Liver (tissue), 9 donors: Measurements from ENCODE around the gene HIVEP2. TPM values are rescaled to one million over a fixed set of nuclear protein-coding genes. Genes with fewer than 3 reads are reported as not detected.

ENCODE experiments used
- DNase-seq: peaks from one replicate; pipeline ENCODE4 v3.0.0-alpha.2; 2017; ENCODE audit warnings: low spot score
- H3K27ac ChIP-seq, 2 donors: one replicate each; pipeline ENCODE4 v1.7.0; 2013; ENCODE audit warnings: inconsistent platforms in 2 of 2, low read length in 2 of 2, control low read depth in 1 of 2, low read depth in 1 of 2, mild to moderate bottlenecking in 1 of 2
- H3K27me3 ChIP-seq, 4 donors: one replicate each; pipeline versions ENCODE4 v1.6.1 to v1.7.0; 2013; ENCODE audit warnings: low read length in 3 of 4, inconsistent platforms in 1 of 4, mild to moderate bottlenecking in 1 of 4, moderate library complexity in 1 of 4; ENCODE audit not compliant: control insufficient read depth in 4 of 4, insufficient read depth in 4 of 4
- H3K36me3 ChIP-seq, 4 donors: one replicate each; pipeline versions ENCODE4 v1.6.1 to v1.7.0; 2013; ENCODE audit warnings: low read length in 3 of 4, mild to moderate bottlenecking in 3 of 4, low read depth in 1 of 4, moderate library complexity in 1 of 4; ENCODE audit not compliant: control insufficient read depth in 4 of 4, insufficient read depth in 3 of 4
- H3K4me1 ChIP-seq, 4 donors: one replicate each; pipeline versions ENCODE4 v1.6.1 to v1.7.0; 2013; ENCODE audit warnings: low read length in 3 of 4, mild to moderate bottlenecking in 3 of 4, moderate library complexity in 1 of 4; ENCODE audit not compliant: control insufficient read depth in 4 of 4, insufficient read depth in 4 of 4
- H3K4me3 ChIP-seq, 3 donors: one replicate each; pipeline versions ENCODE4 v1.6.1 to v1.7.0; 2013; ENCODE audit warnings: low read length in 3 of 3, control low read depth in 1 of 3, low read depth in 1 of 3, mild to moderate bottlenecking in 1 of 3
- H3K9ac ChIP-seq, 2 donors: one replicate each; pipeline ENCODE4 v1.7.0; 2013; ENCODE audit warnings: low read length in 2 of 2, mild to moderate bottlenecking in 2 of 2, moderate library complexity in 2 of 2, control low read depth in 1 of 2, low read depth in 1 of 2
- H3K9me3 ChIP-seq, 4 donors: one replicate each; pipeline versions ENCODE4 v1.6.1 to v1.7.0; 2013; ENCODE audit warnings: low read length in 3 of 4; ENCODE audit not compliant: control insufficient read depth in 4 of 4
- ATF3 ChIP-seq: IDR thresholded peaks from 2 replicates; pipeline ENCODE4 v1.6.1; 2016; ENCODE audit warnings: antibody characterized with exemption
- CTCF ChIP-seq: fragments of 150-350 bp; IDR thresholded peaks from 2 replicates; pipeline ENCODE4 v1.5.1; 2017; ENCODE audit warnings: improper control_type of control experiment, low read depth, low read length; ENCODE audit not compliant: missing input control
- FOXA1 ChIP-seq: IDR thresholded peaks from 2 replicates; pipeline ENCODE4 v1.6.1; 2016; ENCODE audit warnings: antibody characterized with exemption
- FOXA2 ChIP-seq: IDR thresholded peaks from 2 replicates; pipeline ENCODE4 v1.6.1; 2016; ENCODE audit warnings: antibody characterized with exemption
- GABPA ChIP-seq, 2 donors: IDR thresholded peaks in 1 of 2; conservative IDR thresholded peaks in 1 of 2; 2 replicates each; pipeline ENCODE4 v1.6.1; 2016; ENCODE audit warnings: antibody characterized with exemption in 2 of 2, mild to moderate bottlenecking in 1 of 2, moderate library complexity in 1 of 2
- HNF4A ChIP-seq, 2 donors: conservative IDR thresholded peaks; 2 replicates each; pipeline ENCODE4 v1.6.1; 2016; ENCODE audit warnings: antibody characterized with exemption in 2 of 2, mild to moderate bottlenecking in 2 of 2
- HNF4G ChIP-seq: IDR thresholded peaks from 2 replicates; pipeline ENCODE4 v1.6.1; 2016; ENCODE audit warnings: antibody characterized with exemption
- JUND ChIP-seq, 2 donors: IDR thresholded peaks; 2 replicates each; pipeline ENCODE4 v1.6.1; 2016; ENCODE audit warnings: antibody characterized with exemption in 2 of 2
- NR2F2 ChIP-seq: IDR thresholded peaks from 2 replicates; pipeline ENCODE4 v1.6.1; 2016; ENCODE audit warnings: antibody characterized with exemption
- RAD21 ChIP-seq, 2 donors: IDR thresholded peaks; 2 replicates each; pipeline ENCODE4 v1.6.1; 2016; ENCODE audit warnings: antibody characterized with exemption in 2 of 2, mild to moderate bottlenecking in 2 of 2
- REST ChIP-seq: IDR thresholded peaks from 2 replicates; pipeline ENCODE4 v1.6.1; 2016; ENCODE audit warnings: antibody characterized with exemption, mild to moderate bottlenecking
- RXRA ChIP-seq, 2 donors: IDR thresholded peaks; 2 replicates each; pipeline ENCODE4 v1.6.1; 2017 to 2018; ENCODE audit warnings: antibody characterized with exemption in 2 of 2, mild to moderate bottlenecking in 1 of 2
- SP1 ChIP-seq: IDR thresholded peaks from 2 replicates; pipeline ENCODE4 v1.6.1; 2018; ENCODE audit warnings: antibody characterized with exemption, mild to moderate bottlenecking
- TAF1 ChIP-seq: conservative IDR thresholded peaks from 2 replicates; pipeline ENCODE4 v1.6.1; 2016; ENCODE audit warnings: antibody characterized with exemption, mild to moderate bottlenecking
- WGBS: extraction: QIAGEN DNeasy Blood & Tissue Kit; methylation state at CpG from one replicate; pipeline ENCODE4 v1.1.7; 2013; 5-methylcytosine and 5-hydroxymethylcytosine counted together
- polyA plus RNA-seq, 2 donors: library from polyadenylated mRNA; stranded (reverse) in 1 of 2; unstranded in 1 of 2; fragments of 200-250 nt in 1 of 2; fragments of >200 nt in 1 of 2; fragmentation: Nextera tagmentation in 1 of 2; extraction: Ambion mirVana in 1 of 2; gene quantifications; one replicate each; pipeline versions ENCODE4 v1.2.1 to v1.2.3, GENCODE V29; 2013 to 2015
- total RNA-seq, 2 donors: library from RNA; depleted of rRNA; stranded (reverse); fragments of >200 nt; gene quantifications; one replicate each; pipeline ENCODE4 v1.2.3, GENCODE V29; 2014
- TF ChIP-seq, protein P1 (sequence below): IDR thresholded peaks from 2 replicates; pipeline ENCODE4 v1.6.1; 2016; ENCODE audit warnings: antibody characterized with exemption
- donor health status: healthy.
- donor health status: healthy.
- donor health status: healthy.
- donor health status: healthy.
- donor health status: healthy.

Gene HIVEP2
- total and polyA plus RNA-seq, 4 donors = 0.82 to 6.6 (median 1.3) TPM

GRCh38 chr6:142885182-142885867, 59.7 kb downstream of the HIVEP2 start:
- no peaks in the 10 kb centered on the region for H3K9me3 ChIP-seq
- H3K4me3 ChIP-seq = no peak overlapping the region
- no peak for DNase-seq
- H3K4me1 ChIP-seq = peaks cover 0 to 6% (median 3%) of the 10 kb centered on the region in 4 donors
- no peaks in the 10 kb centered on the region for H3K27me3 ChIP-seq
- peak overlapping the region in 1 of 2 donors; percentile 26 for H3K27ac ChIP-seq
- TF ChIP-seq JUND (IDR thresholded peaks at IDR 0.05) (peak; percentile 17 to 29), RAD21 (IDR thresholded peaks at IDR 0.05) (peak in 1 of 2 donors; percentile 26), GABPA (IDR thresholded peaks at IDR 0.05 in 1 of 2, conservative IDR thresholded peaks at IDR 0.05 in 1 of 2) (no peak)
- TF ChIP-seq, protein P1, sequence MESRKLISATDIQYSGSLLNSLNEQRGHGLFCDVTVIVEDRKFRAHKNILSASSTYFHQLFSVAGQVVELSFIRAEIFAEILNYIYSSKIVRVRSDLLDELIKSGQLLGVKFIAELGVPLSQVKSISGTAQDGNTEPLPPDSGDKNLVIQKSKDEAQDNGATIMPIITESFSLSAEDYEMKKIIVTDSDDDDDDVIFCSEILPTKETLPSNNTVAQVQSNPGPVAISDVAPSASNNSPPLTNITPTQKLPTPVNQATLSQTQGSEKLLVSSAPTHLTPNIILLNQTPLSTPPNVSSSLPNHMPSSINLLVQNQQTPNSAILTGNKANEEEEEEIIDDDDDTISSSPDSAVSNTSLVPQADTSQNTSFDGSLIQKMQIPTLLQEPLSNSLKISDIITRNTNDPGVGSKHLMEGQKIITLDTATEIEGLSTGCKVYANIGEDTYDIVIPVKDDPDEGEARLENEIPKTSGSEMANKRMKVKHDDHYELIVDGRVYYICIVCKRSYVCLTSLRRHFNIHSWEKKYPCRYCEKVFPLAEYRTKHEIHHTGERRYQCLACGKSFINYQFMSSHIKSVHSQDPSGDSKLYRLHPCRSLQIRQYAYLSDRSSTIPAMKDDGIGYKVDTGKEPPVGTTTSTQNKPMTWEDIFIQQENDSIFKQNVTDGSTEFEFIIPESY = no peak
- WGBS = 57% methylated on average over 10 of the region's 10 CpGs
- no peak overlapping the region for H3K9ac ChIP-seq
- no peaks in the 10 kb centered on the region for H3K36me3 ChIP-seq

GRCh38 chr6:142884214-142885035, 60.6 kb downstream of the HIVEP2 start:
- Histone ChIP-seq H3K36me3 (no peaks in the 10 kb centered on the region), H3K27ac (no peak overlapping the region), H3K9ac (no peak overlapping the region), H3K27me3 (no peaks in the 10 kb centered on the region), H3K9me3 (no peaks in the 10 kb centered on the region), H3K4me3 (no peak overlapping the region), H3K4me1 (peaks cover 0 to 6% (median 3%) of the 10 kb centered on the region in 4 donors)
- TF ChIP-seq HNF4G = no peak
- TF ChIP-seq TAF1 = no peak
- no peak for TF ChIP-seq REST
- TF ChIP-seq FOXA2 = no peak
- TF ChIP-seq, protein P1 = no peak
- TF ChIP-seq JUND (IDR thresholded peaks at IDR 0.05) = no peak
- no peak for TF ChIP-seq HNF4A (conservative IDR thresholded peaks at IDR 0.05)
- no peak for TF ChIP-seq NR2F2
- no peak for TF ChIP-seq CTCF
- TF ChIP-seq RAD21 (IDR thresholded peaks at IDR 0.05) = no peak
- no peak for TF ChIP-seq GABPA (IDR thresholded peaks at IDR 0.05 in 1 of 2, conservative IDR thresholded peaks at IDR 0.05 in 1 of 2)
- TF ChIP-seq ATF3 = no peak
- no peak for TF ChIP-seq SP1
- TF ChIP-seq RXRA (IDR thresholded peaks at IDR 0.05) = no peak
- no peak for TF ChIP-seq FOXA1
- WGBS = 77% methylated on average over 8 of the region's 8 CpGs
- no peak for DNase-seq
